ENCODE measurements around the gene NUDT22. TPM values are rescaled to one million over a fixed set of nuclear protein-coding genes. Genes with fewer than 3 reads are reported as not detected.

Gene NUDT22
- polyA plus RNA-seq, 1 donor (not counting 4 experiments of a cell fraction or from before 2014, with no cell fraction given): 31.1 TPM

DNA sequence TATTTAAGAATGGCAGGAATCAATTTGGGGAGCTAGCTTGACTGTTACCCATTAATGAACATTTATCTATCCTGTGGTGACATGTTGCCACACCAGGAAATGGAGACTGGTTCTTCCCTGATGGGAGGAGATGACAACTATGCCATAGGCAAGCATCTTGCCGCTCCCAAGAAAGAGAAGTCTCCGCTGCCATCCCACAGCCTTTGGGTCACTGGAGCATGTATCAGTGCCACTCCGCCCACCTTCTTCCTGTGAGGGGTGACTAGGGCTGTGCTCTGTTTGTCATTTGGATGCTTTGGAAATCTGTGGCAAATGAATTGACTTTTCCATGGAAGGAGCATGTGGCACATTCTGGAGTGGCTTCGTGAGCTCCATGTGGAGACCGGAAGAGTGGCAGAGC, 33.6 kb upstream of the NUDT22 start:
- H3K9ac ChIP-seq (ENCODE audit: control insufficient read depth, extremely low read depth, insufficient read depth, low read length): no peak overlapping the region
- dilution Hi-C loops (cut with MboI; ENCODE audit: extremely low pct_ligation_motif_present, low sequenced_read_pairs): no loop called here
- H3K9me1 ChIP-seq (ENCODE audit: control insufficient read depth, extremely low read depth, insufficient read depth, low read length): no peaks in the 10 kb centered on the region
- peaks cover 44% of the 10 kb centered on the region for H3K79me2 ChIP-seq (ENCODE audit: control insufficient read depth, insufficient read depth, low read length)
- no peak overlapping the region for H3K4me3 ChIP-seq (ENCODE audit: control insufficient read depth in 2 of 3, extremely low read depth in 1 of 3, insufficient read depth in 2 of 3, low read depth in 1 of 3, low read length in 3 of 3)
- TF ChIP-seq CTCF (optimal IDR thresholded peaks at IDR 0.05 in 1 of 3, IDR thresholded peaks at IDR 0.05 in 1 of 3, conservative IDR thresholded peaks at IDR 0.05 in 1 of 3; ENCODE audit: extremely low read depth in 1 of 3, insufficient read depth in 2 of 3, low read length in 3 of 3): no peak
- TF ChIP-seq EZH2 (IDR thresholded peaks at IDR 0.05; ENCODE audit: low read length): no peak
- peaks cover 35 to 55% of the 10 kb centered on the region in 2 experiments for H3K36me3 ChIP-seq (ENCODE audit: control insufficient read depth in 2 of 2, extremely low read depth in 1 of 2, insufficient read depth in 2 of 2, low read length in 2 of 2)
- peaks cover 11% of the 10 kb centered on the region for H4K20me1 ChIP-seq (ENCODE audit: control insufficient read depth, extremely low read depth, insufficient read depth, low read length)
- no peaks in the 10 kb centered on the region for H3K27me3 ChIP-seq (ENCODE audit: control insufficient read depth, extremely low read depth, insufficient read depth, low read length)
- FAIRE-seq (no peak), DNase-seq (ENCODE audit: low read depth, low spot score) (no peak)
- H3K4me2 ChIP-seq (ENCODE audit: control insufficient read depth, extremely low read depth, insufficient read depth, low read depth, low read length): no peak overlapping the region
- no peaks in the 10 kb centered on the region for H3K9me3 ChIP-seq (ENCODE audit: control insufficient read depth, low read depth, low read length)
- no peaks in the 10 kb centered on the region for H3K4me1 ChIP-seq (ENCODE audit: control insufficient read depth, extremely low read depth, insufficient read depth, low read length)
- no peak overlapping the region for H3K27ac ChIP-seq (ENCODE audit: control insufficient read depth, insufficient read depth, low read length)
- no peak overlapping the region for H2AFZ ChIP-seq (ENCODE audit: control insufficient read depth, low read length)

DNA sequence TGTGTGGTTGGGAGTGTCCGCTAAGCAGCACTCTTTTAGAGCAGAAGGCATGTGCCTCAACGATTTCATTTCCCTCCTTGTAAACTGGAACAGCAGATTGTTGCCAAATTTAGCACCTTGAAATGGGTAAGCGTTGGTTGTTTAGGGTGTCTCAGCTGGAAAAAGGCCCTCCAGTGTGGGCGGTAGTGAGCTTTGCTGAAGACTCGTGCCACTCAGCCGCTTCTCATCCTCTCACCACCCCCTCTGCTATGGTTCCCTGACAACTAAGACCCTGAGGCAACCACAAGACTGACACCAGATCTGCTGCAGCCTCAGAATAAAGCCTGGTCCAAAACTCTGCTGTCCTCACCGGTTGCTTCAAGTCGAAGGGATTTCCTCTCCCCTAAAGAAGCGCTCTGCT, 29.4 kb upstream of the NUDT22 start:
- dilution Hi-C loops (cut with MboI; ENCODE audit: extremely low pct_ligation_motif_present, low sequenced_read_pairs): no loop called here
- no peak overlapping the region for H3K4me3 ChIP-seq (ENCODE audit: control insufficient read depth in 2 of 3, extremely low read depth in 1 of 3, insufficient read depth in 2 of 3, low read depth in 1 of 3, low read length in 3 of 3)
- H3K27me3 ChIP-seq (ENCODE audit: control insufficient read depth, extremely low read depth, insufficient read depth, low read length): no peaks in the 10 kb centered on the region
- H3K36me3 ChIP-seq (ENCODE audit: control insufficient read depth in 2 of 2, extremely low read depth in 1 of 2, insufficient read depth in 2 of 2, low read length in 2 of 2): peaks cover 44 to 79% of the 10 kb centered on the region in 2 experiments
- H3K9me3 ChIP-seq (ENCODE audit: control insufficient read depth, low read depth, low read length): no peaks in the 10 kb centered on the region
- H3K27ac ChIP-seq (ENCODE audit: control insufficient read depth, insufficient read depth, low read length): no peak overlapping the region
- H3K9ac ChIP-seq (ENCODE audit: control insufficient read depth, extremely low read depth, insufficient read depth, low read length): no peak overlapping the region
- no peak overlapping the region for H3K4me2 ChIP-seq (ENCODE audit: control insufficient read depth, extremely low read depth, insufficient read depth, low read depth, low read length)
- DNase-seq (ENCODE audit: low read depth, low spot score) (no peak), FAIRE-seq (no peak)
- H3K4me1 ChIP-seq (ENCODE audit: control insufficient read depth, extremely low read depth, insufficient read depth, low read length): no peaks in the 10 kb centered on the region
- no peaks in the 10 kb centered on the region for H3K9me1 ChIP-seq (ENCODE audit: control insufficient read depth, extremely low read depth, insufficient read depth, low read length)
- no peak for TF ChIP-seq CTCF (optimal IDR thresholded peaks at IDR 0.05 in 1 of 3, IDR thresholded peaks at IDR 0.05 in 1 of 3, conservative IDR thresholded peaks at IDR 0.05 in 1 of 3; ENCODE audit: extremely low read depth in 1 of 3, insufficient read depth in 2 of 3, low read length in 3 of 3)
- no peak for TF ChIP-seq EZH2 (IDR thresholded peaks at IDR 0.05; ENCODE audit: low read length)
- H3K79me2 ChIP-seq (ENCODE audit: control insufficient read depth, insufficient read depth, low read length): peaks cover 29% of the 10 kb centered on the region
- H2AFZ ChIP-seq (ENCODE audit: control insufficient read depth, low read length): no peak overlapping the region
- H4K20me1 ChIP-seq (ENCODE audit: control insufficient read depth, extremely low read depth, insufficient read depth, low read length): peaks cover 4% of the 10 kb centered on the region
